Neutrophil (primary cell): ENCODE results near the gene CHCHD6.

Experiments used
- H3K27ac ChIP-seq: fragments of 200-600 bp; sonication (generic); 2 replicates; pipeline ENCODE4 v1.5.1; 2016; ENCODE audit warnings: mild to moderate bottlenecking, moderate library complexity
- H3K27me3 ChIP-seq: fragments of 200-600 bp; sonication (generic); 2 replicates; pipeline ENCODE4 v1.6.0; 2016; ENCODE audit warnings: mild to moderate bottlenecking
- H3K36me3 ChIP-seq: fragments of 200-600 bp; sonication (generic); 2 replicates; pipeline ENCODE4 v1.5.1; 2017
- H3K4me1 ChIP-seq, 2 experiments: fragments of 200-600 bp in 1 of 2; sonication (generic) in 1 of 2; 1 replicate in 1 of 2; 2 replicates in 1 of 2; pipeline versions ENCODE4 v1.5.1 to v1.6.1; 2013 to 2016; ENCODE audit warnings: low read depth in 1 of 2, low read length in 1 of 2, mild to moderate bottlenecking in 1 of 2, moderate library complexity in 1 of 2; ENCODE audit not compliant: control insufficient read depth in 1 of 2, insufficient read depth in 1 of 2
- H3K4me3 ChIP-seq, 2 experiments: fragments of 200-600 bp in 1 of 2; sonication (generic) in 1 of 2; 1 replicate in 1 of 2; 2 replicates in 1 of 2; pipeline ENCODE4 v1.5.1; 2013 to 2016; ENCODE audit warnings: low read depth in 1 of 2, low read length in 1 of 2, mild to moderate bottlenecking in 1 of 2, moderate library complexity in 1 of 2
- H3K9me3 ChIP-seq: fragments of 200-600 bp; sonication (generic); 2 replicates; pipeline ENCODE4 v1.5.1; 2016
- TF ChIP-seq, protein P1 (sequence below): fragments of 200-600 bp; sonication (generic); IDR thresholded peaks from 2 replicates; pipeline ENCODE4 v1.5.1; 2016; ENCODE audit warnings: antibody characterized with exemption

CHCHD6 gene

GRCh38 chr3:126957776-126958637 is 254.0 kb downstream of the CHCHD6 start:
- no peak overlapping the region for H3K27ac ChIP-seq
- H3K27me3 ChIP-seq = no peaks in the 10 kb centered on the region
- TF ChIP-seq, protein P1, sequence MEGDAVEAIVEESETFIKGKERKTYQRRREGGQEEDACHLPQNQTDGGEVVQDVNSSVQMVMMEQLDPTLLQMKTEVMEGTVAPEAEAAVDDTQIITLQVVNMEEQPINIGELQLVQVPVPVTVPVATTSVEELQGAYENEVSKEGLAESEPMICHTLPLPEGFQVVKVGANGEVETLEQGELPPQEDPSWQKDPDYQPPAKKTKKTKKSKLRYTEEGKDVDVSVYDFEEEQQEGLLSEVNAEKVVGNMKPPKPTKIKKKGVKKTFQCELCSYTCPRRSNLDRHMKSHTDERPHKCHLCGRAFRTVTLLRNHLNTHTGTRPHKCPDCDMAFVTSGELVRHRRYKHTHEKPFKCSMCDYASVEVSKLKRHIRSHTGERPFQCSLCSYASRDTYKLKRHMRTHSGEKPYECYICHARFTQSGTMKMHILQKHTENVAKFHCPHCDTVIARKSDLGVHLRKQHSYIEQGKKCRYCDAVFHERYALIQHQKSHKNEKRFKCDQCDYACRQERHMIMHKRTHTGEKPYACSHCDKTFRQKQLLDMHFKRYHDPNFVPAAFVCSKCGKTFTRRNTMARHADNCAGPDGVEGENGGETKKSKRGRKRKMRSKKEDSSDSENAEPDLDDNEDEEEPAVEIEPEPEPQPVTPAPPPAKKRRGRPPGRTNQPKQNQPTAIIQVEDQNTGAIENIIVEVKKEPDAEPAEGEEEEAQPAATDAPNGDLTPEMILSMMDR = no peak
- no peaks in the 10 kb centered on the region for H3K4me1 ChIP-seq
- H3K36me3 ChIP-seq = no peaks in the 10 kb centered on the region
- H3K4me3 ChIP-seq = no peak overlapping the region
- no peaks in the 10 kb centered on the region for H3K9me3 ChIP-seq

DNA sequence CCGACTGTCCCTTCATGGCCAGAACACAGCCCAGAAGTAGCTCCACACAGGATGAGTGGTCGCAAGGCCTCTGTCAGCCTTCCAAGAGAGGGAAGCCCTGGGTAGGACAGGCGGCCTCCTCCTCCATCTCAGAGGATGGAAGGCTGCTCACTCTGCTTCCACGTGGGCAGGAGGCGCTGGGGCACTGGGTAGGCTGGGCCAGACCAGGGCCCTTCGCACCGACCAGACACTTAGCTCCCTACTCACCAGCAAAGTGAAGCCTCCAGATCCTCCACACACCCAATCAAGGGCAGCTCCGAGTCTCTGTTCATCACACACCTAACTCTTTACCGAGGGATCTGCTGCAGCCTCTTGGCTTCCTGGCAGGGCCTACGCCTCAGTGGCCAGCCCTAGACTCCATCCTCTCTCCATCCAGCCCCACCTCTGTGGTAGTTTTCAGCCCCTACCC is 254.6 kb downstream of the CHCHD6 start:
- Histone ChIP-seq H3K36me3 (no peaks in the 10 kb centered on the region), H3K4me3 (no peak overlapping the region), H3K4me1 (no peaks in the 10 kb centered on the region), H3K9me3 (no peaks in the 10 kb centered on the region), H3K27ac (no peak overlapping the region), H3K27me3 (no peaks in the 10 kb centered on the region)
- TF ChIP-seq, protein P1 = no peak

- TF ChIP-seq, protein P1 = no peak
- no peaks in the 10 kb centered on the region for H3K4me1 ChIP-seq
- no peaks in the 10 kb centered on the region for H3K9me3 ChIP-seq
- H3K27me3 ChIP-seq = no peaks in the 10 kb centered on the region
- no peaks in the 10 kb centered on the region for H3K36me3 ChIP-seq
- H3K4me3 ChIP-seq = no peak overlapping the region
- H3K27ac ChIP-seq = no peak overlapping the region
These were observed 255.3 kb downstream of the CHCHD6 start for GRCh38 chr3:126959136-126959920.

- TF ChIP-seq, protein P1 = no peak
- Histone ChIP-seq H3K27me3 (no peaks in the 10 kb centered on the region), H3K4me1 (no peaks in the 10 kb centered on the region), H3K27ac (no peak overlapping the region), H3K4me3 (no peak overlapping the region), H3K9me3 (no peaks in the 10 kb centered on the region), H3K36me3 (no peaks in the 10 kb centered on the region)
These were observed 256.0 kb downstream of the CHCHD6 start for GRCh38 chr3:126959921-126960603.

DNA sequence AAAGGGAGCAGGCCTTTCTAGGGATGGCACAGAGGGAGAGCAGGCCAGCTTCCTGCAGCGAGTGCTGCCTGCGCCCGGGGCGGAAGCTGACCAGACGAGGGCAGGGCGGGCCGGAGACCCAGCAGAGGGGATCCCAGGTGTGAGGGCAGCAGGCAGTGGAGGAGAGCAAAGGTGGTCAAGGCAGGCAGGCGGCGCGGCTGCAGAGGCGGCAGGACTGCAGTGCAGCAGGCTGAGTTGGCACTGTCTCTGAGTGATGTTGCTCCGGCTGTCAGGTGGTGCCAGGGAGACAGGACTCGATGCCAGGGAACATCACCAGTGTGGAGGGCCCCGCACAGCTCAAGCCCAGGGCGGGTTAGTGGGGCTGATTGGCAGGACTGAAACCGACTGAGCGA is 256.6 kb downstream of the CHCHD6 start:
- H3K27ac ChIP-seq = no peak overlapping the region
- no peak overlapping the region for H3K4me3 ChIP-seq
- TF ChIP-seq, protein P1 = no peak

More for the DNA sequence above, 256.6 kb downstream of the CHCHD6 start:
- Histone ChIP-seq H3K4me1 (no peaks in the 10 kb centered on the region), H3K27me3 (no peaks in the 10 kb centered on the region), H3K36me3 (no peaks in the 10 kb centered on the region), H3K9me3 (no peaks in the 10 kb centered on the region)
